ENCODE data around the gene CHM. TPM values are rescaled to one million over a fixed set of nuclear protein-coding genes. Genes with fewer than 3 reads are reported as not detected.

Gene CHM
- total and polyA plus RNA-seq, 7 donors = 8.2 to 15.5 (median 13.1) TPM

DNA sequence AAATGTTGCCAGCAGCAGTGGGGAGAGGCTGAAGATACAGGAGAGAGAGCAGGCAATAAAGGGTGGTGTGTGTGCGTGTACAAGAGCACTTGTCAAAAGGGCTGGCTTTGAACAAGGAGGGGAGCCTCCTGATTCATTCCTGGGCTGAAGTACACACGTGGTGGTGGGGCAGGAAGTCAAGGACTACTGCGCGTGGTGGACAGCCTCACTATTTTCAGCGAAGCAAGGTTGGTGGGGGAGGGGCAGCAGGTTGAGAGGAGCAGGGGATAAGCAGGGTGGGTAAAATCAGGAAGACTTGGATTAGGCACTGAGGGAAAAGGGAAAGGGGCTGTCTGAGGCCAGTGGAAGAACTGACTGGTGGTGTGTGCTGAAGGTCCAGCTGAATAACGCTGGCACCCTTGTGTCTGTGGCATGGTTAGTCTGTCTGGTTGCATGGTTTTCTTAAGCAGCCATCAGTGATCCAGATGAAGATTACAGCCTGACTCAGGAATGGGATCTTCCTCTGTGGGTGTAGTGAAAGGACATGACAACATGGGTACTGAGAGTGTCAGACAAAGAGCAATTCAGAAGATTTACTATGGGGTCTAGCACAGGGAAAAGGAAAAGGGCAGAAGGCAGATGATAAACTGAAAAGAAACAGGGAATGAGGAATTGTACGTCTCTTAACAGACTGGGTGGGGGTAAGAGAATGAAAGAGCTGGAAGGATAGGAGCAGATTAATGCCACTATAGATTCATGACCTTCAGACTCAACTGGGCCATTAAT is 149.8 kb downstream of the CHM start:
- intact Hi-C loops (cut with DNase I) = no loop called here
- 75 to 85% (median 84%) methylated on average over 7 of the region's 7 CpGs for WGBS, 3 donors
- no peak for DNase-seq
- H3K27ac ChIP-seq = no peak overlapping the region
- no peaks in the 10 kb centered on the region for H3K9me3 ChIP-seq
- no peaks in the 10 kb centered on the region for H3K4me1 ChIP-seq
- TF ChIP-seq, protein P1, sequence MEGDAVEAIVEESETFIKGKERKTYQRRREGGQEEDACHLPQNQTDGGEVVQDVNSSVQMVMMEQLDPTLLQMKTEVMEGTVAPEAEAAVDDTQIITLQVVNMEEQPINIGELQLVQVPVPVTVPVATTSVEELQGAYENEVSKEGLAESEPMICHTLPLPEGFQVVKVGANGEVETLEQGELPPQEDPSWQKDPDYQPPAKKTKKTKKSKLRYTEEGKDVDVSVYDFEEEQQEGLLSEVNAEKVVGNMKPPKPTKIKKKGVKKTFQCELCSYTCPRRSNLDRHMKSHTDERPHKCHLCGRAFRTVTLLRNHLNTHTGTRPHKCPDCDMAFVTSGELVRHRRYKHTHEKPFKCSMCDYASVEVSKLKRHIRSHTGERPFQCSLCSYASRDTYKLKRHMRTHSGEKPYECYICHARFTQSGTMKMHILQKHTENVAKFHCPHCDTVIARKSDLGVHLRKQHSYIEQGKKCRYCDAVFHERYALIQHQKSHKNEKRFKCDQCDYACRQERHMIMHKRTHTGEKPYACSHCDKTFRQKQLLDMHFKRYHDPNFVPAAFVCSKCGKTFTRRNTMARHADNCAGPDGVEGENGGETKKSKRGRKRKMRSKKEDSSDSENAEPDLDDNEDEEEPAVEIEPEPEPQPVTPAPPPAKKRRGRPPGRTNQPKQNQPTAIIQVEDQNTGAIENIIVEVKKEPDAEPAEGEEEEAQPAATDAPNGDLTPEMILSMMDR (IDR thresholded peaks at IDR 0.05) = no peak
- no peak for ATAC-seq
- H3K27me3 ChIP-seq (ENCODE audit: insufficient read depth in 3 of 3, low read length in 2 of 3) = no peaks in the 10 kb centered on the region
- peaks cover 3 to 7% of the 10 kb centered on the region in 2 donors for H3K36me3 ChIP-seq (ENCODE audit: insufficient read depth in 1 of 2, low read depth in 1 of 2)
- no peak overlapping the region for H3K4me3 ChIP-seq

DNA sequence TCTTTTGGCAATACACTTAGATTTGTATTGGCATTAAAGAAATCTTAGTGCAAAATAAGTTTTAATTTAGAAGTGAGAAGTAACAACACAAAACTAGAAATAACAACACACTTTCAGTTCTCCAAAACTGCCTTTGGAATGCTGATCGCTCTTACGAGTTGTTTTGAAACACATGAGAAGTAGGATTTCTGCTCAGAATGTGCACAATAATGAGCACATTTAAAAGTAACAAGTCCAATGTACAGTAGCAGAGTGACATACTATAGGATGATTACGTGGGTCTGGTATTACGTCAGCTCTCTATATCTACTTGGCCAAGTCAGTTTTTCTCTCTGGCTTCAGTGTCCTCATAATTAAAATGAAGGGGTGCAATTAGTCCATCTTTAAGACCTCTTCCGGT is 164.8 kb downstream of the CHM start:
- Histone ChIP-seq H3K9me3 (no peaks in the 10 kb centered on the region), H3K27me3 (ENCODE audit: insufficient read depth in 3 of 3, low read length in 2 of 3) (no peaks in the 10 kb centered on the region), H3K36me3 (ENCODE audit: insufficient read depth in 1 of 2, low read depth in 1 of 2) (peaks cover 0 to 7% of the 10 kb centered on the region in 2 donors), H3K4me1 (no peaks in the 10 kb centered on the region), H3K4me3 (no peak overlapping the region), H3K27ac (no peak overlapping the region)
- intact Hi-C loops (cut with DNase I) = no loop called here
- TF ChIP-seq, protein P1 (IDR thresholded peaks at IDR 0.05) = no peak
- DNase-seq (no peak), ATAC-seq (no peak)
- WGBS, 3 donors = 88 to 90% (median 89%) methylated on average over 5 of the region's 5 CpGs

DNA sequence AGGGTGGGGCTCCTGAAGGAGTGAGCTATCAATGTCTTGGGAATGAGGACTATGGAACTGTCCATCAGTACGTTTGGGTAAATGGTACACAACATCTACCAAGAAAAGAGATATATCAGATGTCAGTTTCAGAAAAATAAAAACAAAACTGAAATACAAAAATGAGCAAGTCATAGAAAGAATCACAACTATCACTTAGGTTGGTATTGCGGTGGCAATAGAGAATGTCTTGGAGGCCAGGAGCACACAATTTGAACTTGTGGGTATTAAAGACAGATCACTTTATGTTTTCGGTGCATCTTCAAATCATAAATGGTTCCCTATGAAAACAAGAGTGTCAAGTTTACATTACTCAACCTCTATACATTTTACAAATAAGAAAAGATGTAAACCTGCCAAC is 176.8 kb downstream of the CHM start:
- TF ChIP-seq, protein P1 (IDR thresholded peaks at IDR 0.05) = no peak
- Histone ChIP-seq H3K4me1 (no peaks in the 10 kb centered on the region), H3K36me3 (ENCODE audit: insufficient read depth in 1 of 2, low read depth in 1 of 2) (peaks cover 0 to 8% of the 10 kb centered on the region in 2 donors), H3K4me3 (no peak overlapping the region), H3K27me3 (ENCODE audit: insufficient read depth in 3 of 3, low read length in 2 of 3) (no peaks in the 10 kb centered on the region), H3K27ac (no peak overlapping the region), H3K9me3 (peaks cover 6% of the 10 kb centered on the region)
- ATAC-seq = no peak
- 86 to 100% (median 95%) methylated on average over 3 of the region's 3 CpGs for WGBS, 3 donors
- no peak for DNase-seq
- intact Hi-C loops (cut with DNase I) = no loop called here

DNA sequence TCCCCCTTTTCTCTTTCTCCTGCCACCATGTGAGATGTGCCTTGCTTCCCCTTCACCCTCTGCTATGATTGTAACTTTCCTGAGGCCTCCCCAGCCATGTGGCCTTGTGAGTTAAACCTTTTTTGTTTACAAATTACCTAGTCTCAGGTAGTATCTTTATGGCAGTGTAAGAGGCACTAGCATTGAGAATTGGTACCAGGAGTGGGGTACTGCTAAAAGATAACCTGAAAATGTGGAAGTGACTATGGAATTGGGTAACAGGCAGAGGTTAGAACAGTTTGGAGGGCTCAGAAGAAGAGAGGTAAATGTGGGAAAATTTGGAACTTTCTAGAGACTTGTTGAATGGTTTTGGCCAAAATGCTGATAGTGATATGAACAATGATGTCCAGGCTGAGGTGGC is 182.0 kb downstream of the CHM start:
- Histone ChIP-seq H3K27me3 (ENCODE audit: insufficient read depth in 3 of 3, low read length in 2 of 3) (no peaks in the 10 kb centered on the region), H3K27ac (no peak overlapping the region), H3K4me1 (no peaks in the 10 kb centered on the region), H3K36me3 (ENCODE audit: insufficient read depth in 1 of 2, low read depth in 1 of 2) (peaks cover 0 to 14% of the 10 kb centered on the region in 2 donors), H3K9me3 (peaks cover 6% of the 10 kb centered on the region), H3K4me3 (no peak overlapping the region)
- ATAC-seq (no peak), DNase-seq (no peak)
- intact Hi-C loops (cut with DNase I) = no loop called here
- TF ChIP-seq, protein P1 (IDR thresholded peaks at IDR 0.05) = no peak

DNA sequence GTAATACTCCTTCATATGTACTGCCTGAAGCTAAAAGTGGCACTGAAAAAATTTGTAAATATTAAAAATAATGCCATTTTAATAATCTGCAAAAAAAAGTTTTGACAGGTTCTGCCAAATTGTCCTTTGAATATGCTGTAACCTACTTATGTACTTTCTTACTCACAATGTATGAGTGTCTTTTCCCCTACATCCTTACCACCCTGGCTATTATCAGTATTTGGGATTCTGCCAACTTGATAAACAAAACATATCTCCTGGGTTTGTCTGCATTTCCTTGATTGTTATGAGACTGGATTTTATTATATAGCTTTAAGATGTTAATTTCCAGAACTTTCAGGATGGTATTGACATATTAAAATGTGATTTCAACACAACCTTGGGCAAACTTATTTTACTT is 187.9 kb downstream of the CHM start:
- Histone ChIP-seq H3K4me3 (no peak overlapping the region), H3K27me3 (ENCODE audit: insufficient read depth in 3 of 3, low read length in 2 of 3) (no peaks in the 10 kb centered on the region), H3K4me1 (no peaks in the 10 kb centered on the region), H3K36me3 (ENCODE audit: insufficient read depth in 1 of 2, low read depth in 1 of 2) (peaks cover 0 to 9% of the 10 kb centered on the region in 2 donors), H3K9me3 (no peaks in the 10 kb centered on the region), H3K27ac (no peak overlapping the region)
- no peak for DNase-seq
- ATAC-seq = no peak
- TF ChIP-seq, protein P1 (IDR thresholded peaks at IDR 0.05) = no peak
- intact Hi-C loops (cut with DNase I) = no loop called here

Measured in psoas muscle (tissue), 8 donors.